Neural cell (in vitro differentiated cells): Measurements from ENCODE around the gene MYADML2.

ENCODE experiments used
- CTCF ChIP-seq: fragments of 450-650 bp; IDR thresholded peaks from 2 replicates; pipeline ENCODE4 v1.5.1; 2014; ENCODE audit warnings: antibody characterized with exemption, mild to moderate bottlenecking, moderate library complexity; ENCODE audit not compliant: poor library complexity, severe bottlenecking
- EP300 ChIP-seq: fragments of 450-650 bp; conservative IDR thresholded peaks from 2 replicates; pipeline ENCODE4 v1.6.1; 2014; ENCODE audit warnings: antibody characterized with exemption, mild to moderate bottlenecking, moderate library complexity; ENCODE audit not compliant: poor library complexity, severe bottlenecking
- EZH2 ChIP-seq: fragments of 200-600, 300-800 bp; shearing (Covaris generic), sonication (generic); IDR thresholded peaks from 2 replicates; pipeline ENCODE4 v1.6.1; 2014; ENCODE audit warnings: antibody characterized with exemption, low read length, borderline replicate concordance, mild to moderate bottlenecking; ENCODE audit not compliant: insufficient read depth, poor library complexity, severe bottlenecking
- POLR2AphosphoS5 ChIP-seq: IDR thresholded peaks from 2 replicates; pipeline ENCODE4 v1.6.1; 2012
- RAD21 ChIP-seq: fragments of 450-650 bp; conservative IDR thresholded peaks from 2 replicates; pipeline ENCODE4 v1.6.1; 2014; ENCODE audit warnings: antibody characterized with exemption, mild to moderate bottlenecking, moderate library complexity
- TAF1 ChIP-seq: IDR thresholded peaks from 2 replicates; pipeline ENCODE4 v1.6.1; 2012; ENCODE audit warnings: low read depth

- TF ChIP-seq CTCF (no peak), EZH2 (no peak), POLR2AphosphoS5 (no peak), RAD21 (no peak), EP300 (no peak), TAF1 (no peak)
Measured at GRCh38 chr17:81900181-81900820, 46.7 kb downstream of the MYADML2 start.
